Measurements from ENCODE around the gene QSOX2.

DNA sequence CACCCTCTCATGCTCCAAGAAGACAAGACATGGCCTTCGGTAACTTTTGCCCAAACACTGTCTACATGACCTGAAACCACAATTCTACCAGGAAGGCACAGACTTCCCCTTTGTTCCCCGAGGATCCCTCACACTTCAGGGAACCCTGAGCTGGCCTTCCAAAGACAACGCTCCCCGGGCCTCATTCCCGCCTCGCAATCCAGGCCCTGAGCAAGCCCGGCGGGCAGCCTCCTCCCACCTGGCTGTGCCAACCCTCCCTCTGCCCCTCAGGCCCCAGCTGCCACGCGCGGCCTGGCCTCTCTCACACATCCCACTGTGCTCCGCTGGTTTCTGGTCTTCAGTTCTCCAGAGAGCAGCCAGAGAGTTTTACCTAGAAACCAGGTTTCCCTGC, 7.3 kb downstream of the QSOX2 start:
- TF ChIP-seq, protein P1, sequence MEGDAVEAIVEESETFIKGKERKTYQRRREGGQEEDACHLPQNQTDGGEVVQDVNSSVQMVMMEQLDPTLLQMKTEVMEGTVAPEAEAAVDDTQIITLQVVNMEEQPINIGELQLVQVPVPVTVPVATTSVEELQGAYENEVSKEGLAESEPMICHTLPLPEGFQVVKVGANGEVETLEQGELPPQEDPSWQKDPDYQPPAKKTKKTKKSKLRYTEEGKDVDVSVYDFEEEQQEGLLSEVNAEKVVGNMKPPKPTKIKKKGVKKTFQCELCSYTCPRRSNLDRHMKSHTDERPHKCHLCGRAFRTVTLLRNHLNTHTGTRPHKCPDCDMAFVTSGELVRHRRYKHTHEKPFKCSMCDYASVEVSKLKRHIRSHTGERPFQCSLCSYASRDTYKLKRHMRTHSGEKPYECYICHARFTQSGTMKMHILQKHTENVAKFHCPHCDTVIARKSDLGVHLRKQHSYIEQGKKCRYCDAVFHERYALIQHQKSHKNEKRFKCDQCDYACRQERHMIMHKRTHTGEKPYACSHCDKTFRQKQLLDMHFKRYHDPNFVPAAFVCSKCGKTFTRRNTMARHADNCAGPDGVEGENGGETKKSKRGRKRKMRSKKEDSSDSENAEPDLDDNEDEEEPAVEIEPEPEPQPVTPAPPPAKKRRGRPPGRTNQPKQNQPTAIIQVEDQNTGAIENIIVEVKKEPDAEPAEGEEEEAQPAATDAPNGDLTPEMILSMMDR (IDR thresholded peaks at IDR 0.05), result no peak
- TF ChIP-seq POLR2AphosphoS5 (IDR thresholded peaks at IDR 0.05) (no peak), POLR2A (IDR thresholded peaks at IDR 0.05) (no peak), EP300 (IDR thresholded peaks at IDR 0.05) (no peak)
